Measurements from ENCODE around the gene SUPT3H. TPM values are rescaled to one million over a fixed set of nuclear protein-coding genes. Genes with fewer than 3 reads are reported as not detected.

The SUPT3H gene
- total and polyA plus RNA-seq, 4 donors = 0.85 to 4.8 (median 2.4) TPM

DNA sequence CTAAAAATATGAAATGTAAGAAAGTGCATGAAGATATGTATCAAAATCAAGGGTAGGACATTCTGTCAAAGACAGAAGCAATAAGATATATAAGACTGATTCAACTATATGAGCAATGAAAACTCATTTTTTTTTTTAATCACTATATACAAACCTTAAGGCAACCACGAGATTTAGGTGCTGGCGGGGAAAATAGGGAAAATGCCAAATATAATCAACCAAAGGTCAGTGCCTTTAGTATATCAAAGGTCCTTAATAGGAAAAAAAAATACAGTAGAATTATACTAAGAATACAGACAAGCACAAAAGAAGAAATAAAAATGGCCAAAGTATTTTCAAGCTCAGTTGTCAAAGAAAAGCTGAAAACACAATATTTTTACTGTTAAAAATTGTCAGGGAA, 24.1 kb downstream of the SUPT3H start:
- no peaks in the 10 kb centered on the region for H3K9me3 ChIP-seq (ENCODE audit: control insufficient read depth in 4 of 4, low read length in 3 of 4)
- H3K4me1 ChIP-seq (ENCODE audit: control insufficient read depth in 4 of 4, insufficient read depth in 4 of 4, low read length in 3 of 4) = peaks cover 0 to 2% (median under 1%) of the 10 kb centered on the region in 4 donors
- TF ChIP-seq HNF4G (IDR thresholded peaks at IDR 0.05) = no peak
- peak in 1 of 2 donors; percentile 26 for TF ChIP-seq HNF4A (conservative IDR thresholded peaks at IDR 0.05)
- no peaks in the 10 kb centered on the region for H3K36me3 ChIP-seq (ENCODE audit: control insufficient read depth in 4 of 4, insufficient read depth in 3 of 4, low read depth in 1 of 4, low read length in 3 of 4)
- no peak overlapping the region for H3K27ac ChIP-seq (ENCODE audit: low read depth in 1 of 2, low read length in 2 of 2)
- no peaks in the 10 kb centered on the region for H3K27me3 ChIP-seq (ENCODE audit: control insufficient read depth in 4 of 4, insufficient read depth in 4 of 4, low read length in 3 of 4)
- WGBS = 48% methylated on average over 2 of the region's 2 CpGs
- no peak overlapping the region for H3K4me3 ChIP-seq (ENCODE audit: low read depth in 1 of 3, low read length in 3 of 3)
- DNase-seq (ENCODE audit: low spot score) = no peak
- H3K9ac ChIP-seq (ENCODE audit: low read depth in 1 of 2, low read length in 2 of 2) = peak overlapping the region in 1 of 2 donors; percentile 38

- no peak for DNase-seq (ENCODE audit: low spot score)
- no peaks in the 10 kb centered on the region for H3K36me3 ChIP-seq (ENCODE audit: control insufficient read depth in 4 of 4, insufficient read depth in 3 of 4, low read depth in 1 of 4, low read length in 3 of 4)
- WGBS = 96% methylated on average over 1 of the region's 1 CpG
- no peak overlapping the region for H3K27ac ChIP-seq (ENCODE audit: low read depth in 1 of 2, low read length in 2 of 2)
- H3K27me3 ChIP-seq (ENCODE audit: control insufficient read depth in 4 of 4, insufficient read depth in 4 of 4, low read length in 3 of 4) = no peaks in the 10 kb centered on the region
- no peaks in the 10 kb centered on the region for H3K9me3 ChIP-seq (ENCODE audit: control insufficient read depth in 4 of 4, low read length in 3 of 4)
- no peak overlapping the region for H3K9ac ChIP-seq (ENCODE audit: low read depth in 1 of 2, low read length in 2 of 2)
- peaks cover 0 to 2% (median under 1%) of the 10 kb centered on the region in 4 donors for H3K4me1 ChIP-seq (ENCODE audit: control insufficient read depth in 4 of 4, insufficient read depth in 4 of 4, low read length in 3 of 4)
- TF ChIP-seq, protein P1, sequence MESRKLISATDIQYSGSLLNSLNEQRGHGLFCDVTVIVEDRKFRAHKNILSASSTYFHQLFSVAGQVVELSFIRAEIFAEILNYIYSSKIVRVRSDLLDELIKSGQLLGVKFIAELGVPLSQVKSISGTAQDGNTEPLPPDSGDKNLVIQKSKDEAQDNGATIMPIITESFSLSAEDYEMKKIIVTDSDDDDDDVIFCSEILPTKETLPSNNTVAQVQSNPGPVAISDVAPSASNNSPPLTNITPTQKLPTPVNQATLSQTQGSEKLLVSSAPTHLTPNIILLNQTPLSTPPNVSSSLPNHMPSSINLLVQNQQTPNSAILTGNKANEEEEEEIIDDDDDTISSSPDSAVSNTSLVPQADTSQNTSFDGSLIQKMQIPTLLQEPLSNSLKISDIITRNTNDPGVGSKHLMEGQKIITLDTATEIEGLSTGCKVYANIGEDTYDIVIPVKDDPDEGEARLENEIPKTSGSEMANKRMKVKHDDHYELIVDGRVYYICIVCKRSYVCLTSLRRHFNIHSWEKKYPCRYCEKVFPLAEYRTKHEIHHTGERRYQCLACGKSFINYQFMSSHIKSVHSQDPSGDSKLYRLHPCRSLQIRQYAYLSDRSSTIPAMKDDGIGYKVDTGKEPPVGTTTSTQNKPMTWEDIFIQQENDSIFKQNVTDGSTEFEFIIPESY (IDR thresholded peaks at IDR 0.05) = no peak
- no peak for TF ChIP-seq FOXA1 (IDR thresholded peaks at IDR 0.05)
- no peak for TF ChIP-seq HNF4A (conservative IDR thresholded peaks at IDR 0.05)
- TF ChIP-seq GABPA (IDR thresholded peaks at IDR 0.05 in 1 of 2, conservative IDR thresholded peaks at IDR 0.05 in 1 of 2) = no peak
- TF ChIP-seq, protein P2, sequence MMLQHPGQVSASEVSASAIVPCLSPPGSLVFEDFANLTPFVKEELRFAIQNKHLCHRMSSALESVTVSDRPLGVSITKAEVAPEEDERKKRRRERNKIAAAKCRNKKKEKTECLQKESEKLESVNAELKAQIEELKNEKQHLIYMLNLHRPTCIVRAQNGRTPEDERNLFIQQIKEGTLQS (IDR thresholded peaks at IDR 0.05) = no peak
- TF ChIP-seq CTCF (IDR thresholded peaks at IDR 0.05; ENCODE audit: low read depth, low read length, missing input control) = no peak
- TF ChIP-seq RAD21 (IDR thresholded peaks at IDR 0.05) = no peak
- TF ChIP-seq NR2F2 (IDR thresholded peaks at IDR 0.05) = no peak
- TF ChIP-seq JUND (IDR thresholded peaks at IDR 0.05) = no peak
- TF ChIP-seq YY1 (IDR thresholded peaks at IDR 0.05) = no peak
- TF ChIP-seq, protein P3, sequence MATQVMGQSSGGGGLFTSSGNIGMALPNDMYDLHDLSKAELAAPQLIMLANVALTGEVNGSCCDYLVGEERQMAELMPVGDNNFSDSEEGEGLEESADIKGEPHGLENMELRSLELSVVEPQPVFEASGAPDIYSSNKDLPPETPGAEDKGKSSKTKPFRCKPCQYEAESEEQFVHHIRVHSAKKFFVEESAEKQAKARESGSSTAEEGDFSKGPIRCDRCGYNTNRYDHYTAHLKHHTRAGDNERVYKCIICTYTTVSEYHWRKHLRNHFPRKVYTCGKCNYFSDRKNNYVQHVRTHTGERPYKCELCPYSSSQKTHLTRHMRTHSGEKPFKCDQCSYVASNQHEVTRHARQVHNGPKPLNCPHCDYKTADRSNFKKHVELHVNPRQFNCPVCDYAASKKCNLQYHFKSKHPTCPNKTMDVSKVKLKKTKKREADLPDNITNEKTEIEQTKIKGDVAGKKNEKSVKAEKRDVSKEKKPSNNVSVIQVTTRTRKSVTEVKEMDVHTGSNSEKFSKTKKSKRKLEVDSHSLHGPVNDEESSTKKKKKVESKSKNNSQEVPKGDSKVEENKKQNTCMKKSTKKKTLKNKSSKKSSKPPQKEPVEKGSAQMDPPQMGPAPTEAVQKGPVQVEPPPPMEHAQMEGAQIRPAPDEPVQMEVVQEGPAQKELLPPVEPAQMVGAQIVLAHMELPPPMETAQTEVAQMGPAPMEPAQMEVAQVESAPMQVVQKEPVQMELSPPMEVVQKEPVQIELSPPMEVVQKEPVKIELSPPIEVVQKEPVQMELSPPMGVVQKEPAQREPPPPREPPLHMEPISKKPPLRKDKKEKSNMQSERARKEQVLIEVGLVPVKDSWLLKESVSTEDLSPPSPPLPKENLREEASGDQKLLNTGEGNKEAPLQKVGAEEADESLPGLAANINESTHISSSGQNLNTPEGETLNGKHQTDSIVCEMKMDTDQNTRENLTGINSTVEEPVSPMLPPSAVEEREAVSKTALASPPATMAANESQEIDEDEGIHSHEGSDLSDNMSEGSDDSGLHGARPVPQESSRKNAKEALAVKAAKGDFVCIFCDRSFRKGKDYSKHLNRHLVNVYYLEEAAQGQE (IDR thresholded peaks at IDR 0.05) = no peak
- TF ChIP-seq, protein P4, sequence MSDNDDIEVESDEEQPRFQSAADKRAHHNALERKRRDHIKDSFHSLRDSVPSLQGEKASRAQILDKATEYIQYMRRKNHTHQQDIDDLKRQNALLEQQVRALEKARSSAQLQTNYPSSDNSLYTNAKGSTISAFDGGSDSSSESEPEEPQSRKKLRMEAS (IDR thresholded peaks at IDR 0.05) = no peak
- no peak for TF ChIP-seq FOXA2 (IDR thresholded peaks at IDR 0.05)
- no peak for TF ChIP-seq EGR1 (IDR thresholded peaks at IDR 0.05; ENCODE audit: low read depth in 2 of 2)
- TF ChIP-seq SP1 (IDR thresholded peaks at IDR 0.05) = no peak
- no peak overlapping the region for H3K4me3 ChIP-seq (ENCODE audit: low read depth in 1 of 3, low read length in 3 of 3)
Measured at GRCh38 chr6:45351667-45352066, 26.1 kb downstream of the SUPT3H start.
